GM21619 (cell line): ENCODE data around the gene RSL24D1.
"Not testable (repeated sequence)": the region's sequence is repeated elsewhere in the genome, so short reads cannot be mapped to it uniquely, and the experiment has no call there.

ENCODE experiments used
- ATAC-seq: cut with Tn5 transposase; IDR thresholded peaks from one replicate; pipeline ENCODE4 v1.9.1; 2021; ENCODE audit not compliant: unreplicated experiment

Gene RSL24D1

GRCh38 chr15:55218056-55218455 lies 21.3 kb upstream of the RSL24D1 start:
- no peak for ATAC-seq

DNA sequence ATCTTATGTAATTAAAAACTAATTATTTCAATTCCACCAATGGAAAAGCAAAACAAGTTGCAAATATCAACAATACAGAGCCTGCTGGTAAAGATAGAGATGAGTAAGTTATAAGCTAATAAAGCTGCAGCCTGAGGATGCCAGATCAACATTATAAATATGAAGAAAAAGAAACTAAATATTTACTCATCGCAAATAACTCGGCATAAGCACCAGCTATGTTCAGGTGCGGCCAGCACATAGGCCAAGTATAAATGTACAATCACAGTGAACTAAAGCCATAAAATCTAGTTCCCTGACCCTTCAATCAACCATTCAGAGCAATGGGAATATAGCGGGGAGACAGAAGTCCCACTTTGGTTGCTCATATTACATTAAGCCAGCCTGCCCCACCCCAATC lies 7.7 kb upstream of the RSL24D1 start:
- no peak for ATAC-seq

DNA sequence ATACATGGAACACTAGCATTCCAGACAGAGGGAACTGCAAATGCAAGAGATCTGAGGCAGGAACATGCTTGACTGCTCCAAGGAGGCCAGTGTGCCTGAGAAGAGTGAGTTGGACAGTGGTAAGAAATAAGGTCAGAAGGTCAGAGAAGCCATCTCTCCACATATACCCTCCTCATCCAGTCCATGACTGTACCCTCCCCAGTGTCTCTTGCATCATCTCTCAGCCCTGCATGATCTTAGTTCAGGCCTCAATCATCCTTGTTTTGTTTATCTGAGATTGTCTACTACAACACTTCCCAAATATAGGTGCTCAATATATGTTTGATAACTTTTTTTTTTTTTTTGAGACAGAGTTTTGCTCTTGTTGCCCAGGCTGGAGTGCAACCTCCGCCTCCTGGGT lies 5.5 kb upstream of the RSL24D1 start:
- ATAC-seq = no peak

- no peak for ATAC-seq
Measured at GRCh38 chr15:55198706-55199105, 2.0 kb upstream of the RSL24D1 start.

DNA sequence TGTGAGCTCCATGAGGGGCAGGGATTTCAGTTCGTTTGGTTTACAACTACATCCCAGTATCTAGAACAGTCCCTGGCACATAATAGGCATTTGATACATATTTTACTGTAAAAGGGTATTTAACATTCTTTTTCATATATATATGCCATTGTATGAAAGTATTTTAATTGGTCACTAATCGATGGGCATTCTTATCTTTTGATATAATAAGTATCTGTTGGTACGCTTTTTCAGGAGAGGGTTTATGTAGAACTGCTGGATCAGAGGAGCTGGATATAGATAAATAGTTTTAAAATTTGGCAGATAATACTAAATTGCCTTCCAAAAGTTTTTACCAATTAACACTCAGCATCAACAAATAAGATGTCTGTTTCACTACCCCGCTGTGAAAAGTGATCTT lies 978 bp upstream of the RSL24D1 start:
- ATAC-seq = no peak

DNA sequence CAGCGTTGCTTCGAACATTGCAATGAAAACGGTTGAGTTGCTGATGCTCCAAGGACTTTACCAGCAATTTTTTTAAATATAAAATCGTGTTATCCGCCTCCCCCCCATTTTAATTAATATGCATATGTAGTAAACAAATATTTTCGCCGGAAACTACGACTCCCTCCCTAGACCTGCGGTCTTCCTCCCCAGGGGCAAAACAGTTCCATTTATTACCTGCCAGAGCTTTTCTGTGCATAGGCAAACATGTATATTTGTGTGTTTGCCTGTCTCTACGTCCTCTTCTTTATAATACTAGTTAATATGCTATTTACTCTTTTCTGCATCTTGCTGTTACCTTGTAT lies 593 bp upstream of the RSL24D1 start:
- ATAC-seq = peak; percentile 14

DNA sequence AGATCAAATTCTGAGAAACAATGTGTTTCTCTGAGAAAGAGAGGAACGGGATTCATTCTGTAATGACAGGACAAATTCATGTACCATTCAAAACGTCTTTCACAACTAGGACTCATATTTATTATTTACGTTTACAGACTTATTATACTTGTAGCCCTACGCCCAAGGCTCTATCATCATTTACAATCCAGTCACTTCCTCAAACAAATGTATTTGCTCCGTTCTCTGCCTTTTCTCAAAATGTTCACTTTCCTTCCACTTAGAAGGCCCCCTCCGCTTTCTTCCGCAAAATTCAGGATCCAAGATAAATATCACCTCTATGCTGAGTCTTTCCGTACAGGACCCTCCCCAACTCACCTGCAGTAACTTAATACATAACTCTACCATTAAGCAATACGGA lies 745 bp downstream of the RSL24D1 start:
- ATAC-seq = no peak

DNA sequence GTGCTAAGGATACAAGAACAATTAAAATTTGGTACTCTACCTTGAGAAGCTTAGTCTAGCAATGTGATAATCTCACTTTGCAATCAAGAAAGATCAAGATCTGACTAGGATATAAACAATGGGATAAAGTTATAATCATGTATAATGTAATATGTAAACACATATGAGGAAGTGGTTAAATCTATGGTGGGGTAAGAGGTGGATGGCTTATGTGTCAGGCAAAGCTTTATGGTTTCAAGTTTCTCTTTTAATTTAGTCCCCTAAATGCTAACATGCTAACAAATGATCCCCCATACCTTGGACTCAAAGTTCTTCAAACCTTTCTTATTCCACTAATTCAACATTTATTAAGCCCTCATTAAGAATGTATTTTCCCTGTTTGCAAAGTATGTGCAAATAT lies 2.5 kb downstream of the RSL24D1 start:
- ATAC-seq = no peak

DNA sequence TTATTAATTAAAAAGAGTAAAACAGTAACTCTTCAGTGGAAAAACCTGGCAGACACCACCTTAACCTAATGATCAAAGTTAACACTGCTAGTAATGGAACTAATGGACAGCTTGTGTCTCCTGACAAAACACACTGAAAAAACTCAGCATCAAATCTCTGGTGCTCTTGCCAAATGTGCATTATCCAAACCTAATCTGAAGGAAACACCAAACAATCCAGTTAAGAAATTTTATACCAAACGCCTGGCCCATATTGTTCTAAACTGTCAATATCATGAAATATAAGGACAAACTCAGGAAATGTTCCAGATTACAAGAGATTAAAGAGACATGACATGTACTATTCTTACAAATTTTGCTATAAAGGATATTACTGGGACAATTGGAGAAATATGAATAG lies 10.4 kb downstream of the RSL24D1 start:
- no peak for ATAC-seq

DNA sequence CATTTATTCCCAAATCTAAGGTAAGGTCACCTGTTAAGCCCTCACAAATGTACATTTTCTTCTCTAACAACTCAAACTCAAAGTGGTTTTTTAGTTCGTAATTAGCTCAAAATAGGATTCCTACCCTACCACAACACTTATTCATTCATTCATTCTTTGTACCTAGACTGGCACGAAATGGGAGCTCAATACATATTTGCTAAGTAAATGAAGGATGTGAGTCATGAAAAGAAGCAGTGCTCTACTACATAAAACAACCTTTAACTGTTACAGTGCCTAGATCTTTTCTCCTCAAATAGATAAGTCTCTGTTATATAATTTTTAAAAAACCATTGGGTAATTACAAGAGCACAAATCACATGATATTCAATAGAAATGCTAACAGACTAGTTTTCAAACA lies 13.1 kb downstream of the RSL24D1 start:
- ATAC-seq = no peak

DNA sequence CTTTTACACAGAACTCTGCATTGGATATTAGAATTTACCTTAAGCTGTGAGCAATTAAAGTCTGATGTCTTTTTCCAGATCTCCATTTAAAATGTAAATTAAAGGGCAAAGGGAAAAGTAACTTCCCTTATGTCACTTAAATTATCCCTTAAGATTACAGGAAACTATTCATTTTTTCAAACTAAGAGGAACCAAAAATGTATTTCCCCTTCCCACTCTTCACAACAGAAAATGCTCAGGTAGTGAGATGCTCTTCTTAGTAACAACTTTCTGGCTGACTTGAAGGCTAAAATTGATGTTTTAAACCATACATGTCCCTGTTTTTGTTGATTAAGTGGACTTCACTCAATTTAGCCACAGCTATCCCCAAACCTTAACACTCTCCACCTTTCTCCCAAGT lies 17.6 kb downstream of the RSL24D1 start:
- no peak for ATAC-seq

DNA sequence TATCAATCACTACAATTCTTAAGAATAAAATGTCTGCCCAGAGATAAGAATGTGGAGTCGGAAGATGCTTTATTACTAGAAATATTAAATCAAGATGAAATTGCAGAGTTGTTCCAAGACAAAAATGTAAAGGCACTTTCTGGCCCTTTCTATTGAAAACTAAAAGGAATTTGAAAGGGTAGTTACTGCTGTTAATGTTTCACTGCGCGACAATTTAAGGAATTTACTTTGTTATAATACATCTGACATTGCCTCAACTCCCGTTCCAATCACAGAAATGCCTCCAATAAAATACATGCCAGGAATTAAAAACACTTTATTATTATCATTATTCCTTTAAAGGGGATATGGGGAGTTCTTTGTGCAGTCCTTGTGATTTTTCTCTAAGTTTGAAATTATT lies 26.4 kb downstream of the RSL24D1 start:
- no peak for ATAC-seq

- peak; percentile 81 for ATAC-seq
Measured at GRCh38 chr15:55168350-55168974, 28.3 kb downstream of the RSL24D1 start.

- no peak for ATAC-seq
Measured at GRCh38 chr15:55164284-55164683, 32.5 kb downstream of the RSL24D1 start.

DNA sequence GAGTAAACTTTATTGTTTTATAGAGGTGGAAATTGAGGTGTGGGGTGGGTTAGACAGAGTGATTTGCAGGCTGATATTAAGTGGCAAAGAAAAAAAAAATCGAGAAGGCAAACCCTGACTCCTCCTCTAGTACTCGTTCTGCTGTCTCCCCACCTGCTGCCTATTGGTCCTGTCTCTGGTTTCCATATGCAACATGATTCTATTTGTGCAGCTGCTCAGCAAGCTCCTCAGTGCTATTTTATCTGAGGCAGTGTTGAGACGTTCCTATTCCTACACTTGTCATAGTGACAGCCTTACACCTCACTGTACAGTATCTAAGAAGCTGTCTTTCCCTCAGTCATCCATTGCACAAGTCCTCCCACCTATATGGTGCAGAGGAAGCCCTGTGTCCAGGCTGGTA lies 45.1 kb downstream of the RSL24D1 start:
- ATAC-seq = no peak

- not testable (repeated sequence) for ATAC-seq
Measured at GRCh38 chr15:55143132-55143531, 53.6 kb downstream of the RSL24D1 start.

GRCh38 chr15:55133972-55134371 lies 62.8 kb downstream of the RSL24D1 start:
- ATAC-seq = no peak

DNA sequence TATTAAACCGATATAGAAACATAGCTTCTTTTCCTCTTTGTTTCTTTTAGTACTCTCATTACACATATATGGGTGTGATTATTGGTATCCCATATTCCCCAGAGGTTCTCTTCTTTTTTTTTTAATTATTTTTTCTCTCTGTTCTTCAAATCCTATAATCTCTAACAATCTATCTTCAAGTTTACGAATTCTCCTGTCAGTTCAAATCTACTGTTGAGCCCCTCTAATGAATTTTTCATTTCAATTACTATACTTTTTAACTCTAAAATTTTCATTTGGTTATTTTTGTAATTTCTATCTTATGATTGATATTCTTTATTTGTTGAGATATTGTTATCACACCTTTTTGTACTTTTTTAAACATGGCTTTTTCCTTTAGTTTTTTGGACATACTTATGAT lies 64.1 kb downstream of the RSL24D1 start:
- no peak for ATAC-seq
